Right renal cortex interstitium (tissue), 3 donors: ENCODE measurements around the gene BMAL2. TPM values are rescaled to one million over a fixed set of nuclear protein-coding genes. Genes with fewer than 3 reads are reported as not detected.
A peak's percentile ranks its signal among the peaks of the same experiment; 100 is the strongest.

Experiments
- DNase-seq, 3 donors: peaks; one replicate each; pipeline ENCODE4 v3.0.0-alpha.2; 2013; ENCODE audit warnings: low read depth in 3 of 3, low spot score in 2 of 3
- polyA plus RNA-seq, 3 donors: library from polyadenylated mRNA; unstranded; fragments of 120-200 nt; gene quantifications; one replicate each; pipeline ENCODE4 v1.2.1, GENCODE V29; 2013; ENCODE audit not compliant: insufficient read length in 3 of 3

The BMAL2 gene
- polyA plus RNA-seq, 3 donors, result 6.2 to 7.6 (median 6.2) TPM

- DNase-seq, result no peak
These were observed 18.8 kb downstream of the BMAL2 start for GRCh38 chr12:27351476-27351875.

GRCh38 chr12:27355486-27355885 is 22.9 kb downstream of the BMAL2 start:
- no peak for DNase-seq

- DNase-seq, result no peak
These were observed 23.3 kb downstream of the BMAL2 start for GRCh38 chr12:27355979-27356378.

- no peak for DNase-seq
These were observed 27.1 kb downstream of the BMAL2 start for GRCh38 chr12:27359578-27360340.

GRCh38 chr12:27361372-27361771 is 28.7 kb downstream of the BMAL2 start:
- DNase-seq, result no peak

- DNase-seq, result no peak
These were observed 34.0 kb downstream of the BMAL2 start for GRCh38 chr12:27366621-27367020.

- no peak for DNase-seq
These were observed 34.4 kb downstream of the BMAL2 start for GRCh38 chr12:27367078-27367477.

- peak; percentile 42 to 52 (median 45) for DNase-seq
These were observed 49.6 kb downstream of the BMAL2 start for GRCh38 chr12:27382171-27382795.

Other genes with a start within 250 kb of the BMAL2 start
- 10 to 100 TPM; 43.0 to 53.7 (median 50.4) TPM for gene STK38L, start 88.5 kb upstream of the BMAL2 start, polyA plus RNA-seq
- gene SMCO2, start 113.9 kb downstream of the BMAL2 start, polyA plus RNA-seq, result under 1 TPM in 2 of 3 donors, not detected in 1; 0.31 to 0.37 TPM
- gene PPFIBP1, start 191.4 kb downstream of the BMAL2 start, polyA plus RNA-seq, result 10 to 100 TPM; 66.9 to 90.8 (median 84.2) TPM